SU-DHL-6 (cell line): ENCODE data around the gene RPUSD4.

Experiments
- CTCF ChIP-seq: fragments of 200-600 bp; sonication (generic); IDR thresholded peaks from one replicate; pipeline ENCODE4 v1.5.1; 2017; ENCODE audit warnings: antibody characterized with exemption, mild to moderate bottlenecking, low read length, moderate library complexity; ENCODE audit not compliant: insufficient read depth, poor library complexity, severe bottlenecking
- EZH2phosphoT487 ChIP-seq: fragments of 200-600 bp; sonication (generic), shearing (Covaris generic); conservative IDR thresholded peaks from 2 replicates; pipeline ENCODE4 v1.6.1; 2018; ENCODE audit warnings: mild to moderate bottlenecking, antibody characterized with exemption, low read length, moderate library complexity, mixed read lengths

DNA sequence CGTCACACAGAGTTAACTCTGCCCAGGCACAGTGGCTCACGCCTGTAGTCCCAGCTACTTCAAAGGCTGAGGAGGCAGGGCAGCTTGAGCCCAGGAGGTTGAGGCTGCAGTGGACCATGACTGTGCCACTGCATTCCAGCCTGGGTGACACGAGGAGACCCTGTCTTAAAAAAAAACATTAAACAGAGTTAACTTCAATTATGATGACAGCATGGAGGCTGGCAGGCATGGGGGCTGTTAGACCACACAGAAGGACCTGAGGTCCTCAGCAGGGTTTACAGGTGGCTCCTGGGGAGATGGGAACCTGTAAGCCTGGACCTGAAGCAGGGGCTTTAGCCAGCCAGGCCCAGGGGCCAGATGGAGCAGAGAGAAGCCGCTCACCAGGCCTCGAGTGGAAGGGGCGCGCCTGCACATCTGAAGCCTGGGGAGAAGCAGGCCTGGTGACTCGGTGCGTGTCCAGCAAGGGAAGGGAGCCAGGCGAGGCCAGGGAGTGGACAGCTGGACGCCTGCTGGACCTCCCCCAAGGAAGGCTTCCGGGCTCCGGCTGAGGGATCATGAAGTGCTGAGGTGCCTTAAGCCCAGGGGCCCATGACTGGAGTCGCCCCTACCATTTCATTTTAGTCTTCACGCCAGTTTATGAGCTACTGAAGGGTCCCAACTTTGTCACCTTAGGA is 25.3 kb downstream of the RPUSD4 start:
- TF ChIP-seq CTCF (no peak), EZH2phosphoT487 (no peak)
